Neural cell (in vitro differentiated cells): ENCODE results near the gene IGF2R.

Experiments
- EP300 ChIP-seq: fragments of 450-650 bp; conservative IDR thresholded peaks from 2 replicates; pipeline ENCODE4 v1.6.1; 2014; ENCODE audit warnings: antibody characterized with exemption, mild to moderate bottlenecking, moderate library complexity; ENCODE audit not compliant: poor library complexity, severe bottlenecking
- EZH2 ChIP-seq: fragments of 200-600, 300-800 bp; shearing (Covaris generic), sonication (generic); IDR thresholded peaks from 2 replicates; pipeline ENCODE4 v1.6.1; 2014; ENCODE audit warnings: antibody characterized with exemption, low read length, borderline replicate concordance, mild to moderate bottlenecking; ENCODE audit not compliant: insufficient read depth, poor library complexity, severe bottlenecking
- MXI1 ChIP-seq: fragments of 450-650 bp; conservative IDR thresholded peaks from 2 replicates; pipeline ENCODE4 v1.6.1; 2014; ENCODE audit warnings: antibody characterized with exemption, mild to moderate bottlenecking; ENCODE audit not compliant: poor library complexity, severe bottlenecking
- POLR2AphosphoS5 ChIP-seq: IDR thresholded peaks from 2 replicates; pipeline ENCODE4 v1.6.1; 2012
- RAD21 ChIP-seq: fragments of 450-650 bp; conservative IDR thresholded peaks from 2 replicates; pipeline ENCODE4 v1.6.1; 2014; ENCODE audit warnings: antibody characterized with exemption, mild to moderate bottlenecking, moderate library complexity
- REST ChIP-seq: IDR thresholded peaks from 2 replicates; pipeline ENCODE4 v1.6.1; 2012; ENCODE audit warnings: borderline replicate concordance
- SMC3 ChIP-seq: fragments of 450-650 bp; conservative IDR thresholded peaks from 2 replicates; pipeline ENCODE4 v1.6.1; 2014; ENCODE audit warnings: antibody characterized with exemption, mild to moderate bottlenecking, moderate library complexity; ENCODE audit not compliant: poor library complexity
- TAF1 ChIP-seq: IDR thresholded peaks from 2 replicates; pipeline ENCODE4 v1.6.1; 2012; ENCODE audit warnings: low read depth
- TF ChIP-seq, protein P1 (sequence below): fragments of 450-650 bp; IDR thresholded peaks from 2 replicates; pipeline ENCODE4 v1.5.1; 2014; ENCODE audit warnings: antibody characterized with exemption, mild to moderate bottlenecking, moderate library complexity; ENCODE audit not compliant: poor library complexity, severe bottlenecking

GRCh38 chr6:160092602-160093001 is 123.7 kb downstream of the IGF2R start:
- TF ChIP-seq, protein P1, sequence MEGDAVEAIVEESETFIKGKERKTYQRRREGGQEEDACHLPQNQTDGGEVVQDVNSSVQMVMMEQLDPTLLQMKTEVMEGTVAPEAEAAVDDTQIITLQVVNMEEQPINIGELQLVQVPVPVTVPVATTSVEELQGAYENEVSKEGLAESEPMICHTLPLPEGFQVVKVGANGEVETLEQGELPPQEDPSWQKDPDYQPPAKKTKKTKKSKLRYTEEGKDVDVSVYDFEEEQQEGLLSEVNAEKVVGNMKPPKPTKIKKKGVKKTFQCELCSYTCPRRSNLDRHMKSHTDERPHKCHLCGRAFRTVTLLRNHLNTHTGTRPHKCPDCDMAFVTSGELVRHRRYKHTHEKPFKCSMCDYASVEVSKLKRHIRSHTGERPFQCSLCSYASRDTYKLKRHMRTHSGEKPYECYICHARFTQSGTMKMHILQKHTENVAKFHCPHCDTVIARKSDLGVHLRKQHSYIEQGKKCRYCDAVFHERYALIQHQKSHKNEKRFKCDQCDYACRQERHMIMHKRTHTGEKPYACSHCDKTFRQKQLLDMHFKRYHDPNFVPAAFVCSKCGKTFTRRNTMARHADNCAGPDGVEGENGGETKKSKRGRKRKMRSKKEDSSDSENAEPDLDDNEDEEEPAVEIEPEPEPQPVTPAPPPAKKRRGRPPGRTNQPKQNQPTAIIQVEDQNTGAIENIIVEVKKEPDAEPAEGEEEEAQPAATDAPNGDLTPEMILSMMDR, result no peak
- TF ChIP-seq RAD21, result no peak
- no peak for TF ChIP-seq POLR2AphosphoS5
- TF ChIP-seq EZH2, result no peak
- no peak for TF ChIP-seq EP300
- TF ChIP-seq REST, result no peak
- TF ChIP-seq TAF1, result no peak
- no peak for TF ChIP-seq MXI1
- no peak for TF ChIP-seq SMC3
